Measurements from ENCODE around the gene INHBB.

GRCh38 chr2:120355780-120356266 lies 9.9 kb downstream of the INHBB start:
- TF ChIP-seq CTCF (IDR thresholded peaks at IDR 0.05) (no peak), POLR2A (IDR thresholded peaks at IDR 0.05) (no peak)

Data from right lobe of liver (tissue), 4 donors.